ENCODE results near the gene CLN5.

The CLN5 gene

GRCh38 chr13:76991796-76992547 is at the start of gene CLN5:
CLN5 (plus strand) TSS chr13:76992081; CDS start chr13:76992099, 18 bp downstream.
- no peak for TF ChIP-seq CTCF (IDR thresholded peaks at IDR 0.05; ENCODE audit: borderline replicate concordance, insufficient read depth, low read depth, low read length)
- H3K4me3 ChIP-seq (ENCODE audit: low read depth, low read length) = peak within 1 kb of the TSS; percentile 71

GRCh38 chr13:76942363-76942762 is 49.5 kb upstream of the CLN5 start:
- H3K4me3 ChIP-seq (ENCODE audit: low read depth, low read length) = no peak overlapping the region
- TF ChIP-seq CTCF (IDR thresholded peaks at IDR 0.05; ENCODE audit: borderline replicate concordance, insufficient read depth, low read depth, low read length) = no peak

GRCh38 chr13:76943646-76944045 is 48.2 kb upstream of the CLN5 start:
- no peak for TF ChIP-seq CTCF (IDR thresholded peaks at IDR 0.05; ENCODE audit: borderline replicate concordance, insufficient read depth, low read depth, low read length)
- H3K4me3 ChIP-seq (ENCODE audit: low read depth, low read length) = no peak overlapping the region

- TF ChIP-seq CTCF (IDR thresholded peaks at IDR 0.05; ENCODE audit: borderline replicate concordance, insufficient read depth, low read depth, low read length) = no peak
- H3K4me3 ChIP-seq (ENCODE audit: low read depth, low read length) = no peak overlapping the region
These were observed 47.4 kb upstream of the CLN5 start for GRCh38 chr13:76944456-76944855.

- no peak for TF ChIP-seq CTCF (IDR thresholded peaks at IDR 0.05; ENCODE audit: borderline replicate concordance, insufficient read depth, low read depth, low read length)
- H3K4me3 ChIP-seq (ENCODE audit: low read depth, low read length) = no peak within 1 kb of the TSS
These were observed 43.7 kb upstream of the CLN5 start, which contains the start of gene ACOD1 for GRCh38 chr13:76948149-76948548. ACOD1 (plus strand) TSS chr13:76948511; CDS start chr13:76948559, 48 bp downstream.

- no peak for TF ChIP-seq CTCF (IDR thresholded peaks at IDR 0.05; ENCODE audit: borderline replicate concordance, insufficient read depth, low read depth, low read length)
- no peak overlapping the region for H3K4me3 ChIP-seq (ENCODE audit: low read depth, low read length)
These were observed 41.8 kb upstream of the CLN5 start for GRCh38 chr13:76950101-76950500.

GRCh38 chr13:76953968-76954367 is 37.9 kb upstream of the CLN5 start:
- H3K4me3 ChIP-seq (ENCODE audit: low read depth, low read length) = no peak overlapping the region
- TF ChIP-seq CTCF (IDR thresholded peaks at IDR 0.05; ENCODE audit: borderline replicate concordance, insufficient read depth, low read depth, low read length) = no peak

All from GM12875 (cell line).